AG10803 (cell line): ENCODE results near the gene TRIP11.
A peak's percentile ranks its signal among the peaks of the same experiment; 100 is the strongest.

Experiments
- DNase-seq: peaks from one replicate; pipeline ENCODE4 v3.0.0; 2010; ENCODE audit warnings: low read depth
- H3K4me3 ChIP-seq: 2 replicates; pipeline ENCODE4 v1.5.1; 2011; ENCODE audit warnings: mild to moderate bottlenecking, low read length, control low read depth
- TF ChIP-seq, protein P1 (sequence below): conservative IDR thresholded peaks from 2 replicates; pipeline ENCODE4 v1.5.1; 2011; ENCODE audit warnings: mild to moderate bottlenecking, low read length, control low read depth, inconsistent platforms

Gene TRIP11

GRCh38 chr14:92005019-92005418 lies 34.8 kb downstream of the TRIP11 start:
- DNase-seq, result no peak
- TF ChIP-seq, protein P1, sequence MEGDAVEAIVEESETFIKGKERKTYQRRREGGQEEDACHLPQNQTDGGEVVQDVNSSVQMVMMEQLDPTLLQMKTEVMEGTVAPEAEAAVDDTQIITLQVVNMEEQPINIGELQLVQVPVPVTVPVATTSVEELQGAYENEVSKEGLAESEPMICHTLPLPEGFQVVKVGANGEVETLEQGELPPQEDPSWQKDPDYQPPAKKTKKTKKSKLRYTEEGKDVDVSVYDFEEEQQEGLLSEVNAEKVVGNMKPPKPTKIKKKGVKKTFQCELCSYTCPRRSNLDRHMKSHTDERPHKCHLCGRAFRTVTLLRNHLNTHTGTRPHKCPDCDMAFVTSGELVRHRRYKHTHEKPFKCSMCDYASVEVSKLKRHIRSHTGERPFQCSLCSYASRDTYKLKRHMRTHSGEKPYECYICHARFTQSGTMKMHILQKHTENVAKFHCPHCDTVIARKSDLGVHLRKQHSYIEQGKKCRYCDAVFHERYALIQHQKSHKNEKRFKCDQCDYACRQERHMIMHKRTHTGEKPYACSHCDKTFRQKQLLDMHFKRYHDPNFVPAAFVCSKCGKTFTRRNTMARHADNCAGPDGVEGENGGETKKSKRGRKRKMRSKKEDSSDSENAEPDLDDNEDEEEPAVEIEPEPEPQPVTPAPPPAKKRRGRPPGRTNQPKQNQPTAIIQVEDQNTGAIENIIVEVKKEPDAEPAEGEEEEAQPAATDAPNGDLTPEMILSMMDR, result no peak
- H3K4me3 ChIP-seq, result no peak overlapping the region

DNA sequence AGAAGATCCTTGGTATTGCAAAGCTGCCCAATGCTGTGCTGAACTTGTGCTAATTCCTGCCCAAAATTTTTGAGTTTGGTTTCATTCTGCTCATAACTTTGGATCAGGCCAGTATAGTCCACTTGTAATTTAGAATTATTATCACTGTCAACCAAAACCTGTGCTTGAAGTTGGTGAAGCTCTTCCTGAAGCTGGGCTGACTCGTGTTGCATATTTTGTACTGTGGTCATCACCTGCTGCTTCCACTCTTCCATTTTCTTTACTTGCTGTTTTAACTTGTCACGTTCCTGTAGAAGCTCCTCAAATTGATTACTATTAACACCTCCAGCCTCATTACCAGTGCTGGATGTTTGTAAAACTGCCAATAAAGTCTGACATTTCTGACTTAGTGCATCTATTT lies 35.8 kb downstream of the TRIP11 start:
- no peak overlapping the region for H3K4me3 ChIP-seq
- DNase-seq, result no peak
- TF ChIP-seq, protein P1, result no peak

DNA sequence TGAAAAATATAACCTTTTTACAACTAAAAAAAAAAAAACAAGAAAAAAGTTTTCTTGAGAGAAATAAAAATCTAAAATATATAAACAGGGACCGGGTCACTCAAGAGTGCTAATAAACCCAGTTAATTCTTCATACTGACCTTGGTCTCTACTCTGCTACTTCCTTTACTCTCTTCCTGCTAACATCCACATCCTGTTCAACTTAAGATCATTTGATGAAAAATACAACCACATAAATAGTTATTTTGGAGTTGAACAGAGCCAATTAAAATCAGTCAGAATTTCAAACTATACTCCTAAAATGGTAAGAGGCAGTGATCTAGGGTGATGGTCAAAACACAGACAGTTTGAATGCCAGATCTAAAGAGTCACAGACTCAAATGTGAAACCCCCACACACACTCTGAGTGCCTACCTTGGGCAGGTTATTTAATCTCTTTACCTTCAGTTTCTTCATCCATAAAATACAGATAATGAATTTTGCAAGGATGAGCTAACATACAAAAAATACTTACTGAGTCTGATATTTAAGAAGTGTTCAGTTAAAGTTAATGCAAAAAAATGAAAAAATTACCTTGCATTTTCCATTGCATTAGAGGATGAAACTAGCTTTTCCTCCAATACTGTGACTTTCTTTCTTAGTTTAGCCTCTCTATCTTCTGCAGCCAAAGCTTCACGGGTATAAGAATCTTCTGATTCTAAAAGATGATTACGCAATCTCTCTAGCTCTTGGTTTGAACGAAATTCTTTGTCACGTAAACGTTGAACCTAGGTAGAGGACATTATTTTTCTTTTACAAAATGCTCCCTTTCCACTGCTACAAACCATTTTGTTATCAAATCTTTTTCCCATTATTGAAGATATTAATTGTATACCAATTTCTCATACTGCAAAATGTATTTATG lies 40.9 kb downstream of the TRIP11 start:
- no peak for DNase-seq
- no peak overlapping the region for H3K4me3 ChIP-seq
- TF ChIP-seq, protein P1, result no peak

- peak; percentile 12 for DNase-seq
- TF ChIP-seq, protein P1, result no peak; the same call in 1 of the 2 replicates
- no peak overlapping the region for H3K4me3 ChIP-seq
These were observed 42.4 kb downstream of the TRIP11 start for GRCh38 chr14:91997492-91997891.

GRCh38 chr14:91996948-91997371 lies 42.9 kb downstream of the TRIP11 start:
- no peak overlapping the region for H3K4me3 ChIP-seq
- TF ChIP-seq, protein P1, result peak; percentile 82
- peak; percentile 97 for DNase-seq

DNA sequence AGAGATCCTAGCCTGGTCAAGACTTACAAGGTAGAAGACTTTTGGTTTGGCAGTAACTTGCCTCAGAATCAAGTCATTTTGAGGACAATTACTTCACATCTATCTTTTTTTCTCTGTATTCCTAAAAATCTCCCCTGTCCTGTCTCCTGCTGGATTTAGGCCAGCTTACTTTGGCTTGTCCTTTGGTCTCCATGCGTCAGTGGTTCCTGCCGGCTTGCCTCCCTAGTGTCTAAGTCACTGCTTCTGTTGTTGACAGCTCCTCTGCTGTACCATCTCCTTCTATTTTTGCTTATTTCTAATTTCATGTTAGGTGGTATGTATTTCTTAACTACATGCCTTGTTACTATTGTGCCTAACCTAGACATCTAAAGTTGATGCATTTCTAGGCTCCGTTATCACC lies 52.7 kb downstream of the TRIP11 start:
- DNase-seq, result no peak
- no peak overlapping the region for H3K4me3 ChIP-seq
- TF ChIP-seq, protein P1, result no peak
